Mesothelial cell of epicardium (in vitro differentiated cells): ENCODE measurements around the gene MAPK9. TPM values are rescaled to one million over a fixed set of nuclear protein-coding genes. Genes with fewer than 3 reads are reported as not detected.

Source experiments
- DNase-seq, 2 experiments: peaks; one replicate each; pipeline ENCODE4 v3.0.0; 2021; ENCODE audit warnings: low spot score in 2 of 2; ENCODE audit not compliant: unreplicated experiment in 2 of 2
- H3K27ac Mint-ChIP-seq: 2 replicates; pipeline ENCODE4 v1.8.0; 2021; ENCODE audit warnings: mixed read lengths
- H3K27me3 Mint-ChIP-seq: 2 replicates; pipeline ENCODE4 v1.8.0; 2021; ENCODE audit warnings: low read depth, mixed read lengths
- H3K36me3 Mint-ChIP-seq: 2 replicates; pipeline ENCODE4 v1.8.0; 2021; ENCODE audit warnings: mixed read lengths
- H3K4me1 Mint-ChIP-seq: 2 replicates; pipeline ENCODE4 v1.8.0; 2021; ENCODE audit warnings: mixed read lengths
- H3K4me3 Mint-ChIP-seq: 2 replicates; pipeline ENCODE4 v1.8.0; 2021; ENCODE audit warnings: mild to moderate bottlenecking, moderate library complexity, mixed read lengths
- H3K9me3 Mint-ChIP-seq: 2 replicates; pipeline ENCODE4 v1.8.0; 2021; ENCODE audit warnings: mixed read lengths
- total RNA-seq: library from RNA; stranded (reverse); gene quantifications from 3 replicates; pipeline ENCODE4 v1.2.1, GENCODE V29; 2021
- TF ChIP-seq, protein P1 (sequence below): fragments of 200-600 bp; sonication (generic); IDR thresholded peaks from one replicate; pipeline ENCODE4 v1.5.0; 2021; ENCODE audit warnings: antibody characterized with exemption; ENCODE audit not compliant: unreplicated experiment

The MAPK9 gene
- total RNA-seq, 1 donor from 2014 or later: 35.7 TPM

- peaks cover 74% of the 10 kb centered on the region for H3K9me3 Mint-ChIP-seq
- H3K4me3 Mint-ChIP-seq: no peak overlapping the region
- no peaks in the 10 kb centered on the region for H3K4me1 Mint-ChIP-seq
- no peak overlapping the region for H3K27ac Mint-ChIP-seq
- peaks cover 91% of the 10 kb centered on the region for H3K36me3 Mint-ChIP-seq
- H3K27me3 Mint-ChIP-seq: no peaks in the 10 kb centered on the region
- no peak for DNase-seq
- TF ChIP-seq, protein P1, sequence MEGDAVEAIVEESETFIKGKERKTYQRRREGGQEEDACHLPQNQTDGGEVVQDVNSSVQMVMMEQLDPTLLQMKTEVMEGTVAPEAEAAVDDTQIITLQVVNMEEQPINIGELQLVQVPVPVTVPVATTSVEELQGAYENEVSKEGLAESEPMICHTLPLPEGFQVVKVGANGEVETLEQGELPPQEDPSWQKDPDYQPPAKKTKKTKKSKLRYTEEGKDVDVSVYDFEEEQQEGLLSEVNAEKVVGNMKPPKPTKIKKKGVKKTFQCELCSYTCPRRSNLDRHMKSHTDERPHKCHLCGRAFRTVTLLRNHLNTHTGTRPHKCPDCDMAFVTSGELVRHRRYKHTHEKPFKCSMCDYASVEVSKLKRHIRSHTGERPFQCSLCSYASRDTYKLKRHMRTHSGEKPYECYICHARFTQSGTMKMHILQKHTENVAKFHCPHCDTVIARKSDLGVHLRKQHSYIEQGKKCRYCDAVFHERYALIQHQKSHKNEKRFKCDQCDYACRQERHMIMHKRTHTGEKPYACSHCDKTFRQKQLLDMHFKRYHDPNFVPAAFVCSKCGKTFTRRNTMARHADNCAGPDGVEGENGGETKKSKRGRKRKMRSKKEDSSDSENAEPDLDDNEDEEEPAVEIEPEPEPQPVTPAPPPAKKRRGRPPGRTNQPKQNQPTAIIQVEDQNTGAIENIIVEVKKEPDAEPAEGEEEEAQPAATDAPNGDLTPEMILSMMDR: no peak
Measured at GRCh38 chr5:180259260-180259611, 32.6 kb downstream of the MAPK9 start.

GRCh38 chr5:180253036-180253824 is 38.7 kb downstream of the MAPK9 start:
- H3K27me3 Mint-ChIP-seq: no peaks in the 10 kb centered on the region
- no peak for DNase-seq

GRCh38 chr5:180251887-180252286 is 40.0 kb downstream of the MAPK9 start:
- H3K27ac Mint-ChIP-seq: no peak overlapping the region
- H3K4me3 Mint-ChIP-seq: no peak overlapping the region
- H3K36me3 Mint-ChIP-seq: peaks cover 88% of the 10 kb centered on the region
- no peak for DNase-seq
- TF ChIP-seq, protein P1: no peak
- H3K4me1 Mint-ChIP-seq: no peaks in the 10 kb centered on the region
- H3K27me3 Mint-ChIP-seq: no peaks in the 10 kb centered on the region
- H3K9me3 Mint-ChIP-seq: peaks cover 48% of the 10 kb centered on the region

More at GRCh38 chr5:180253036-180253824, 38.7 kb downstream of the MAPK9 start:
- Mint-ChIP-seq H3K9me3 (peaks cover 59% of the 10 kb centered on the region), H3K4me1 (no peaks in the 10 kb centered on the region), H3K4me3 (no peak overlapping the region), H3K36me3 (peaks cover 88% of the 10 kb centered on the region), H3K27ac (no peak overlapping the region)
- TF ChIP-seq, protein P1: no peak

GRCh38 chr5:180251141-180251540 is 40.7 kb downstream of the MAPK9 start:
- Mint-ChIP-seq H3K36me3 (peaks cover 89% of the 10 kb centered on the region), H3K9me3 (peaks cover 47% of the 10 kb centered on the region), H3K27me3 (no peaks in the 10 kb centered on the region), H3K4me1 (no peaks in the 10 kb centered on the region), H3K27ac (no peak overlapping the region), H3K4me3 (no peak overlapping the region)
- TF ChIP-seq, protein P1: no peak
- no peak for DNase-seq

GRCh38 chr5:180250329-180250728 is 41.6 kb downstream of the MAPK9 start:
- Mint-ChIP-seq H3K27ac (no peak overlapping the region), H3K4me3 (no peak overlapping the region), H3K36me3 (peaks cover 83% of the 10 kb centered on the region), H3K9me3 (peaks cover 42% of the 10 kb centered on the region), H3K4me1 (no peaks in the 10 kb centered on the region), H3K27me3 (no peaks in the 10 kb centered on the region)
- no peak for DNase-seq
- TF ChIP-seq, protein P1: no peak
